NCI-H526 (cell line): Measurements from ENCODE around the gene RAG2.

ENCODE experiments used
- DNase-seq, 2 experiments: peaks; one replicate each; lab custom pipeline; 2025; lab: John Stamatoyannopoulos, UW

The RAG2 gene

GRCh38 chr11:36598051-36598450 lies at the start of gene RAG2:
RAG2 (minus strand) TSS chr11:36598236; CDS start chr11:36594168, 4,068 bp downstream.
- DNase-seq: no peak

GRCh38 chr11:36638556-36638955 lies 40.5 kb upstream of the RAG2 start:
- no peak for DNase-seq

GRCh38 chr11:36635066-36635862 lies 37.2 kb upstream of the RAG2 start:
- DNase-seq: no peak

GRCh38 chr11:36631774-36632173 lies 33.7 kb upstream of the RAG2 start:
- DNase-seq: no peak

GRCh38 chr11:36628765-36629244 lies 30.8 kb upstream of the RAG2 start:
- no peak for DNase-seq

GRCh38 chr11:36628141-36628540 lies 30.1 kb upstream of the RAG2 start:
- DNase-seq: no peak

- no peak for DNase-seq
Observed at GRCh38 chr11:36627471-36627870, 29.4 kb upstream of the RAG2 start.

- no peak for DNase-seq
Observed at GRCh38 chr11:36627006-36627405, 29.0 kb upstream of the RAG2 start.

- no peak for DNase-seq
Observed at GRCh38 chr11:36623494-36623893, 25.5 kb upstream of the RAG2 start.

GRCh38 chr11:36622431-36623136 lies 24.5 kb upstream of the RAG2 start:
- peak; percentile 1 to 52 for DNase-seq

GRCh38 chr11:36620246-36620645 lies 22.2 kb upstream of the RAG2 start:
- no peak for DNase-seq

- no peak for DNase-seq
Observed at GRCh38 chr11:36619502-36619901, 21.5 kb upstream of the RAG2 start.

GRCh38 chr11:36618363-36619047 lies 20.5 kb upstream of the RAG2 start:
- DNase-seq: no peak

- DNase-seq: no peak
Observed at GRCh38 chr11:36617543-36618362, 19.7 kb upstream of the RAG2 start.

GRCh38 chr11:36615826-36616225 lies 17.8 kb upstream of the RAG2 start:
- DNase-seq: no peak

GRCh38 chr11:36609383-36609782 lies 11.3 kb upstream of the RAG2 start:
- no peak for DNase-seq

- no peak for DNase-seq
Observed at GRCh38 chr11:36608491-36609199, 10.6 kb upstream of the RAG2 start.

- DNase-seq: no peak
Observed at GRCh38 chr11:36605221-36606216, 7.5 kb upstream of the RAG2 start.

- no peak for DNase-seq
Observed at GRCh38 chr11:36602135-36602534, 4.1 kb upstream of the RAG2 start.

GRCh38 chr11:36601155-36601554 lies 3.1 kb upstream of the RAG2 start:
- DNase-seq: no peak
